Measurements from ENCODE around the gene EHBP1. TPM values are rescaled to one million over a fixed set of nuclear protein-coding genes. Genes with fewer than 3 reads are reported as not detected.

The EHBP1 gene
- polyA plus RNA-seq, 1 donor = 24.5 TPM

DNA sequence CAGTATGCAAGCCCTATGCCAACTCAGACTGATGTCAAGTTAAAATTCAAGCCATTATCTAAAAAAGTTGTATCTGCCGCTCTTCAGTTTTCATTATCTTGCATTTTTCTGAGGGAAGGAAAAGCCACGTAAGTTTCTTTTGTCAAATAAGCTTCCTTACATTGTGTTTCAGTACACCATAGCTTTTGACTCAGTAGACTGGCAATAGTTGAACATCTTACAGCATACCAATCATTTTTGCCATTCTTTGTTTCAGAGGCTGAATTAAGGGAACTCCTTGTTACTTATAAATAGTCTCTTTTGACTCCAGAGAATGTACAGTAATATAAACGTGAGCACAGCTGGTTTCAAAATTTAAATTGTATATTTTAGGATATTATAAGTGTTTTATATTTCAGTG, 120.6 kb downstream of the EHBP1 start:
- DNase-seq = no peak

DNA sequence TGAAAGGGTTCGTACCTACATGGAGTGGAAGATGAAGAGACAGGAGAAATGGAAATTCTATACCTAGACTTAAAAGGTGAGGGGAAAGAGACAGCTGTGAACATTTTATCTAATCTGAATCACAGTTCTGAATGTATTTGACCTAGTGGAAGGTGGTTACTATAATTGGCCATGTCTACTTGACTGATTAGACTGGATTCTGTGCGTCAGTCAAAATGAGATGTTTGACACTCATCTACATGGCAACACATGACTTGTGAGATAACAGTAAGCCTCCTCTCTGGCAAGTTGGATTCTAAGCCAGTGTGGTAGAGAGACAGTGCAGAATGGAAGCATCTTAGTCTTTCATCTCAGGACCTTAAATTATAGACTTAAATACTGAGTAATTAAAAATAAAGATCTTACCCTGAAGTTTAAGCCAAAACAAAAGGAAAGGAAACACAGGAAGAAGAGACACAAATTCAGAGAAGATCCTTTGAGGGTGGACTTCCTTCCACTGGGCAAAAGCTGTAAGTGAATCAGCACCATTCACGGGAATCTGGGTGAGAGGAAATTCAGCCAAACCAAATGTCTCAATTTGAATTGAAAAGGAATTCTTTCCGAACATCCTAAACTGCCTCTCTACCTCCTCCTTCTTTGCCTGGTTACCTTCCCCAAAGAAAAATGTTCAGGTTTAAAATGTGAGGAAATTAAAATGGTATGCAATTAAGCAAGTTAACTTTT, 121.6 kb downstream of the EHBP1 start:
- no peak for DNase-seq

DNA sequence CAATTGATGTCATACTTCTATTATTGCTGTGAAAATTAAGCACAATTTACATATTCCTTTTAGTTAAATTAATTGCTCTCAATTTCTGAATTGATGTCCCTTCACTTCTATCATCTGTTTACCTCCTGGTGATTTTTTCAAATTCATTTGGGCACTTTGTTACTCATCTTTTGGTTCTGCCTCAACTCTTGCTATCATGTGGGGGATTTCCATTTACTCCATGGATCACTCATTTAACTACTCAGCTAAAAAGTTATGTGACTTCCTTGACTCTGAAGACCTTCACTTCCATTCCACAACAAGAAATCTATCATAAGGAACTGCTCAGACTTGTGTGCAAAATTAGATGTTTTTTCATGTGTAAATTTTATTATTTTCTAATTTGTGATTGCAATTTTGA, 126.2 kb downstream of the EHBP1 start:
- no peak for DNase-seq

DNA sequence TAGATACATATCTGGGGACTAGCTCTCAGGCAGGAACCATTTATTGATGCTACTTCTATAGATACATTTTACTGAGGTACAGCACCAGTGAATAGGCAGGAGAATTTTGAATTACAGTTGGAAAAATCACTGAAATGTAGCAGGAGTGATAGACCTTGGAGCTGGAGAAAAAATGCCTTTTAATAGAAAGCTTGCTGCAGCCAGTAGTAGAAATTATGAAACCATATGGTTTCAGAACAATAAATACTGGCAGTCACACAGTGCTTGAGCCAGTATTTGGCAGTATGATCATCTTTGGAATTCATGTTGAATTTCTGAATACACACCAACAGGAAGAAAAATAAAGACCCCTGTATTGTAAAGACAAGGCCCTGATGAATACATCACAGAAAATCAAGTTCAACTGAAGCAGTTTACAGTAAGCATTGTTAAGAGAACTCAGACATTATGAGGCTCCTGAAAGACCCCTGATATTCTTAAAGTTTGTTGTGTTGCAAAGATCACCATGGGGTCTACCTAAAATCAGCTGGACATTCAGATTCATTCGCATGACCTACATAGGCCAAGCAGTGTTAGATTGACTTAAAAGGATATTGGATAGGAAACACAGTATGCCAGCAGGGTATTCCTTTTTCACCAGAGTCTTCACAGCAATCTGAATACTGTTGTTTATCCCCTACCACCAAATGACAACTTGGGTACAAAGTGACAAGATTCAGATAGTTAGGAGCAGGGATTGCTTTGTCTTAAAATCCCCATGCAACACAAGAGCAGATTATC, 139.0 kb downstream of the EHBP1 start:
- DNase-seq = no peak

DNA sequence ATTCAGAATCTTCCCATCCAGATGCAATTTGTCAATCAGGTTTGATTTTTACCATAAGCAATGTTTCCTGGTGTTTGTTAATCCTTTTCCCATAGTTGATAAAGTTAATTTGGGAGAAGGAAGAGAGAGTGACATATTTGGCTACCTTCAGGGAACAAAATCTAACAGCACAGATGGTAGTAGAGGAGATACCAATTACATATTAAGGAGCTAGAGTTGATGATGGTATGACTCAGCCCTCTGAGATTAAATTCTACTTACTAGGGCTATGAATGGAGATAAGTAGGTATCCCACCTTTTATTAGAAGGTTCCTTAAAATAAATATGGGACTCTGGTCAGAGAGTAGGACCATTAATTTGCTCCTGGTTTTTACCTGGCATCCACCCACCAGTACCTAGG, 139.7 kb downstream of the EHBP1 start:
- DNase-seq = no peak

DNA sequence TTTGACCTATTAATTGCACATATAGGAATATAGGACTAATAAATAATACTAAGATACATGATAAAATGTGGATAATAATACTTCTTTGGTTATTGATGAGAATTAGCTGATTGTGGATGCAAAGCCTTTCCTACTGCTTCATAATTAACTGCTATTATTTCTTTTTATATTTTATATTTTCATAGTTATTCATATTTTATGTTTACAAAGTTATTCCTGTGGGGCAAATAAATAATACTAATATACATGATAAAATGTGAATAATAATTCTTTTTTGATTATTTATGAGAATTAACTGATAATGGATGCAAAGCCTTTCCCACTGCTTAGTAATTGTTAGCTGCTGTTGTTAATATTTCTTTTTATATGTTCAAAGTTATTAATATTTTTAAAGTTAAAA, 146.7 kb downstream of the EHBP1 start:
- DNase-seq = no peak

DNA sequence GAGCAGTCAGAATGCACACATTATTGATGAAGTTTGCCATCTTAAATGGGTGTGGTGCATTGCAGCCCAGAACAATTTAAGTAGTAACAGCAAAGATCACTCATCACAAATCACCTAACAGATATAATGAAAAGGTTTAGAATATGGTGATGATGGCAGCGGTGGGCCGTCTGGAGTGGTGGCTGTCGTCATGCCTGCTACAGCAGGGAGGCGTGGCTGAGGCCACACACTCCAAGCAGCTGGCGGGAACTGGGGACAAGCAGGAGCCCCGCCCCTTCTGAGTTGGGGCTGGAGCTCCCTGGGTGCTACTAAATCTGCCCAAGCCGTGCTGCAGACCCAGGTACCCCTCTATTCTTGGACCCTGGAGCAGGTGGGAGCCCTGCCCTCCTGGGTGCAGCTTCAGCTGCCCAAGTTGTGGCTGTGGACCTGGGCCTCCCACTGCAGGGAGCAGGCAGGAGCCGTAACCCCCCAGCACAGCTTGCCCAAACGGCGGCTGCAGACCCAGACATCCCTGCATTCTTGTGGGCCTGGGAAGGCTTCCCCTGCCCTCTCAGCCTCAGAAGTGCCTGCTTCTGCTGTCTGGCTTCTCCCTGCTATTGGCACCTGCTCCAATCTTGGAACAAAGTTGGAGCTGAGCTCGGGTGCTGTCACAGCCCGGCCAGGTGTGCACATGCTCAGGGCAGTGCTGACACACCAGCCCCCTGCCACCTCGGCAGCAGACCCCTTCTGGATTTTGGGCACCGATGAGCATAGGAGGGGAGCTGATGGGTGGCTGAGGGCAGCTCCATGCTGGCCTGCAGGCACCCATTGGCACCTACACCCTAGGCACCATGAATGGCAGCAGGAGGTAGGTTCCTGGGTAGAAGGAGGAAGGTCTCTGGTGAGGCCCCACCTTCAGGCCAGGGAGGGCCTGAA, 149.3 kb downstream of the EHBP1 start:
- DNase-seq = no peak

DNA sequence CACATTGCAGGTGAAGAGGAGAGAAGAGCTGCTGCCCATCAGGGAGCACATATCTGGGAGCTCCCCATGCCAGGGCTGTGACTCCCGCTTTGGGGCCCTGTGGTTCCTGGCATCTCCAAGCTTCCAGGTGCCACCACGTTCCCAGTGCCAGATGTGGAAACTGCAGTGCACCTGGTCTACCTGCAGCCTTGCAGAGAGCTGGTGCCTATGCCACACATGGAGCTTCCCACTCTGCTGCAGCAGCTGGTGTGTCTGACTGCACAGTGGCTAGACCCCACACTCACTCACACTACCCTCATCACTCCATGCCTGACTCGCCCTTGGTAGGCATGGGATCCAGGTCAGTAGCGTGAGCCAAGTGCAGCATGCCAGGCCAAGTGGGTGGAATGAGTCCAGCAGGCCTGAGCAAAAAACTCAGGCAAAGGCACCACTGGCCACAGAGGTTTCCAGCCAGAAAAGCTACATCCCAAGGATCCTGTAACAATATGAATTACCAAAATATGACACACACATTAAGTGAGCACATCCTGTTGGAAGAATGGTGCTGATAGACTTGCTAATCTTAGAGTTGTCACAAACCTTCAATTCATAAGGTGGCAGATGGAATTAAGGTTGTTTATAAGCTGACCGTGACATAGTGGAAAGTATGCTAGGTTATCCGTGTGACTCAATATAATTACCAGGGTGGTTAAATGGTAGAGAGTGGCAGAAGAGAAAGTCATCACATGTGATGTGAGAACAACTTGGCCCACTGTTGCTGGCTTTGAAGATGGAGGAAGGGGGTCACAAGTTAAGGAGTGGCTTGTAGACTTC, 150.9 kb downstream of the EHBP1 start:
- DNase-seq = no peak

DNA sequence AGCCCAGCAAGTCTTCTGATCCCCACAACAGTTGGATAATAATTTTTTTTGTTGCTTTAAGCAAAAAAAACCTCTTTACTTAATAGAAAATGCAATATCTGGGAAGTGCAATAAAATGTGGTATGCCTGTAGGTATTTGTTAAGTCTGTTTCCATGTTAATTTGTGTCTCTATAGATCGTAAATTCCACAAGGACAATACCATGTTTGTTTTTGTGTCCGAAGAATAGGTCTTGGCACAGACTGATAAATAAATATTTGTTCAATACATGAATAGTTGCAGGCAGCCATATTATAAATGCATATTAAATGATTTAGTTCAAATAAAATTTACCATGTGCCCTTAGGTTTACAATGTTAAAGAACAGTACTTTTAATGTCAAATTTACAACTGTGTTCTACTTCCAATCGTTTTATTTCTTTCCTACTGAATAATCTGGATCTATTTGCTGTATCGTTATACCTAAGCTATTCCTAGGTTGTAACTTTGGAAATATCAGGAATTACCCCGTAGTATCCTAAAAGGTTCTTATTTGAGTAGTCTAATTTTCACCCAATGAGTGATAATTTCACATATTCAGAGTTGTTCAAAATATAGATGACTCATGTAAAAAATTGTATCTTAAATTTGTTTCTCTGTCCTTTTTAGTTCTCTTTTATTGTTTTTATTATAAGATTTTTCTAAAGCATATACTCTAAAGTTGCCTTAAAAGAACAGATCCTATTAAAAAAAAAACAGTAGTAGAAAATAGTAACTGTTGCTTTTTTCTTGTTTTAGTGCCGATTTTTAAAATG, 151.8 kb downstream of the EHBP1 start:
- no peak for DNase-seq

DNA sequence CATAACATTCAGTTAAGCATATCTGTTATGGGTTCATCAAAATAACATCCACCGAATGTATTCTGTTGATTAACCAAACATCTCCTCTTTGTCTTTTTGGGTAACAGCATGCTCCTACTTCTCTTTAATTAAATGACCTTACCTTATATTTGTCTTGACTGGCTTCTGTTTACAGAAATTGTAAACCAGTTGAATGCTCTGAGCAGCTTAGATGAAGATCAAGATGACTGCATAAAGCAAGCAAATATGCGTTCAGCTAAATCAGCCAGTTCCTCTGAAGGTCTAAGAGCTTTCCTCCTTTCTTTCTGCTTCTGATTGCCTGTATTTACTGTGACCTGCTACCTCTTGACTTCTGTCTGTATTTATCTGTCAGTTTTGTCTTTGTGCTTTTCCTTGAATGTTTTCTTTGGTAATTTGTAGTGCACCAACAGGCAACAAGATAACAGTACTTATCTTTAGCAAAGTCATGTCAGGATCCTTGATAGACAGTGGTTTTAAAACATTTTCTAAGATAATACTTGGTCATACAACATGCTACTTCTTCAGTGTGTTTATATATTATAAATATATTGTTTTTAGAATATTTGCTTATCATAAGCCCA, 152.8 kb downstream of the EHBP1 start:
- DNase-seq = no peak

DNA sequence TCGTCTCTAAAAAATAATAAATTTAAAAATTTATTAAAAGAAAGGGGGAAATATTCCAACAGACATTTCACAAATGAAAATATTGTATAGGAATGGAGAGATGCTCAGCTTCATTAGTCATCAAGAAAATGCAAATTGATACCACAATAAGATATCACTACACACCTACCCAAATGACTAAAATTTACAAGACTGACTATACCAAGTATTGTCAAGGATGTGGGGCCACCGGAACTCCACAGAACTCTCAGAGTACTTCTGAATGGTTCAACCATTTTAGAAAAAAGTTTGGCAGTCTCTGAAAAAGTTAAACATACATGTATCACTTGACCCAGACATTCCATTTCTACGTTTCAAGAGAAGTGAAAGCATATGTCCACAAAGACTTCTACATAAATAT, 163.4 kb downstream of the EHBP1 start:
- DNase-seq = no peak

DNA sequence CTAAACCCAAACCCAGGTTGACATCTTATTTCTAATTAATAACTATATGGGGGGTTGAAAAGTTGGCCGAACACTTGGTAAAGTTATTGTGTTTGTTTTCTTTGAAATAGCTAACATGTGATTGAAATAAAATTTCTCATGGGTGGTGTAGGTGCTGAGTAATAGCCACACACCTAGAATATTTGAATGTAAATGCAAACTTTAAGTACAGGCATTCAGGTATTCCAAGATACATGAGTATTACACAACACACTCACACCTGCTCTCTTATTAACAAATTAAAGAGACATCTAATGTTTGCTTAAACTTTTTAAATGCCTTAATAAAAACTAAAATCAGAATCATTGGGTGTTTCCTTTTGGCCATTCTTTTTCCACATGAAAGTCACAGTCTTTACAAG, 165.5 kb downstream of the EHBP1 start:
- DNase-seq = no peak

DNA sequence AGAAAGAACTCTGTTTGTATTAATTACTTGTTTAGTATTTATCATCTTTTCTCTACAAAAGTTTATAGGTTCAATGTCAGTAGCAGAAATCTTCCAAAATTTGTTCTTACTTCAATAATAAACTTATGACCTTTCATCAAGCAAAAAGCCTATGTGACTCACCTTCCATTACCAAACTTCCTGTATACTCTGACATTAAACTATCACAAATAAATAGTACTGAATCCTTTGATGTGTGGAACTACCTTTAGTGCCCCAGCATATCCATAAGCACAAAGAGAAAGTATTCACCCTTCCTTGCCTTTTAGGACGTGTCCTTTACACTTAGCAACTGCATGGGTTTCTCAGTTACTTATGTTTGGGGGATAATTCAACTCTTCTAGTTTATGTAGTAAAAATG, 166.0 kb downstream of the EHBP1 start:
- no peak for DNase-seq

DNA sequence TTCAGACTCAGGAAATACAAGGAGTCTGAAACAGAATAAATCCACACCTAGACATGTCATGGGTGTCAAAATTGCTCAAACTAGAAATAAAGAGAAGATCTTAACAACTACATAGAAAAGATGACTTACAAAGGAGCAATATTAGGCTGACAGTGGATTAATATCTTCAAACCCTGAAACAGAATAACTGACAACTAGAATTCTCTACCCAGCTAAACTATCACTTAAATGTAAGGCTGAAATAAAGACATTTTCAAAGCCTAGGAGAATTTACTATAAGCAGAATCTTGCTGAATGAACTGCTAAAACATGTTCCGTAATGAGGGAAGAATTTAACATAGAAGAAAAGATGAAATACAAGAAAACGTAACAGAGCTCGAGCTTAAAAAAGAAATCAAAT, 168.1 kb downstream of the EHBP1 start:
- no peak for DNase-seq

DNA sequence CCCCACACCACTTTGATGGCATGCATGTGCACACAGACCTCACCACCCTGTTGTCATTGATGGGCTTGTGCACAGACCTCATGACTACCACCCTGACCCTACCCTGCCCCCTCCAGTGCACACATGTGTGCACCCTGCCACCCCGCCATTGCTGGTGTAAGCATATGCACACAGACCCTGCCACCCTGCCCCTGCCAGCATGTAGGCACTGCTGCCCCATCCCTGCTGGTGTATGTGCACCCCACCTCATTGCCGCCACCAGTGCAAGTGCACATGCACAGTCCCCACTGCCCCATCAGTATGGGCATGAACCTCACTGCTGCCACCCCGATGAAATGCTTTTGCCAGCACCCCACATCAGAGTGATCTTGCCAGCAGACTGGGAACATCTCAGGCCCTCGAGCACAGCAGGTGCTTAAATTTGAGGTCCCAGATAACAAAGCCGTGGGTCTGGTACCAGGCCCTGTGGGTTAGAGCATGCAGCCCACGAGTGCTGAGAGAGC, 169.4 kb downstream of the EHBP1 start:
- DNase-seq = no peak

DNA sequence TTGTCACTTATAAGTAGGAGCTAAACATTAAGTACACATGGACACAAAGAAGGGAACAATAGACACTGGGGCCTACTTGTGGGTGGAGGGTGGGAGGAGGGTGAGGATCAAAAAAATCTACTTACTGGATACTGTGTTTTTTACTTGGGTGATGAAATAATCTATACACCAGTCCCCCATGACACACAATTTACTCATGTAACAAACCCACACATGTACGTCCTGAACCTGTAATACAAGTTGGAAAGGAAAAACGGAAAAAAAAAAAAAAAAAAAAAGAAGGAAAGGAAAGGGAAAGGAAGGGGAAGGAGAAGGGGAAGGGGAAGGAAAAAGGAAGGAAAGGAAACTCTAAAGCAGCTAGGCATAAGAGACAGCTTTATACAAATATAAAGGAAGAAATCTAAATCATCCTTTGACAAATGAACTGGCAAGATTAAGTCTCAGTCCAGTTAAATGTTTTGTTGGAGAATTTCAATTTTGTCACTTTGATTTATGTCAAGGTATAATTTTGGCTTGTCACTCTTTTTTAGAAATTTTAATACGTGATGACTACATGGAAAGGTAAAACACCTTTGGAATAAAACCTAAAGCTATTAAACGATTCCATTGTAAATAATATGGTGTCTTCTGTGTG, 175.8 kb downstream of the EHBP1 start:
- no peak for DNase-seq

DNA sequence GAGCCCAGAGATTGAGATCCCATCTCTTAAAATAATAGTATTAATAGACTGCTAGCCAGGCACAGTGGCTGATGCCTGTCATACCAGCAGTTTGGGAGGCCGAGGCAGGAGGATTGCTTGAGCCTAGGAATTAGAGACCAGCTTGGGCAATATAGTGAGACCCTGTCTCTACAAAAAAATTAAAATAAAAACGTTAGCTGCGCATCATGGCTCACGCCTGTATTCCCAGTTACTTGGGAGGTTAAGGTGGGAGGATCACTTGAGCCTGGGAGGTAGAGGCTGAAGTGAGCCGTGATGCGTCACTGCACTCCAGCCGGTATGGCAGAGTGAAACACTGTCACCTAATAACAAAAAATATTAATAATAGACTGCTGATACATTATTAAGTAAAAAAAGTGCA, 178.1 kb downstream of the EHBP1 start:
- DNase-seq = no peak

DNA sequence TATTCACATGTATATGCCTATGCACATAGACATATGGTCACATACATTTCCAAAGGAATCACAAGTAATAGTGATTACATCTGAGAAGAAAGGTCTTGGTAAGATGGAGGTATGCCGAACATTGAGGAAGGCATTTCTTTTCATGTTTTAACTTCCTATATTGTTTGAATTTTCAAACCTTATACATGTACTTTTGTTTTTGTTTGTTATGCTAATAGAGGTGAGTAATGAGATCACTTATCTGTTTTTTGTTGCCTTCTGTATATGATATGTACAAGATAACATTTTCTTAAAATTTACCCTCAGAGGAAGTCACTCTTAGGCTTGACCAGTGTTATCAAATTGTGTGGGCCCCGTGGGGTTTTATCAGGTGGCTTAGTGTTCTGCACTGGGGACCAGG, 178.6 kb downstream of the EHBP1 start:
- DNase-seq = no peak

DNA sequence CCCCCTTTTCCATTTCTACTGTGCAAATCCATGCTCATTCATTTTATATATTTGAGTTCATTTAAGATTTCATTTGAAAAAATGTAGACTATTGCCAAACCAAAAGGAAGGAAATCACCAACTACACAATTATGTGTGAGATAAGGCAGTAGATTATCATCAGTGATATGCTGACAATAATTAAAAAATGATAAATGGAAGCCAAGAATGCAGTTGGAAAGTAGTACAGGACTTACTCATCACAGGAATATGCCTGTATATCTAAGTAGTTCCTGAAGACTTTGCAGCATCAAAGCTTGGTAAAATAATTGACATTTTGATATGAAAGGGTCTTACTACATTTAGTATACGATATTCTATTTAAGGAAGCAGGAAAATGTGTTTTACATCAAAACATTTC, 179.0 kb downstream of the EHBP1 start:
- no peak for DNase-seq

DNA sequence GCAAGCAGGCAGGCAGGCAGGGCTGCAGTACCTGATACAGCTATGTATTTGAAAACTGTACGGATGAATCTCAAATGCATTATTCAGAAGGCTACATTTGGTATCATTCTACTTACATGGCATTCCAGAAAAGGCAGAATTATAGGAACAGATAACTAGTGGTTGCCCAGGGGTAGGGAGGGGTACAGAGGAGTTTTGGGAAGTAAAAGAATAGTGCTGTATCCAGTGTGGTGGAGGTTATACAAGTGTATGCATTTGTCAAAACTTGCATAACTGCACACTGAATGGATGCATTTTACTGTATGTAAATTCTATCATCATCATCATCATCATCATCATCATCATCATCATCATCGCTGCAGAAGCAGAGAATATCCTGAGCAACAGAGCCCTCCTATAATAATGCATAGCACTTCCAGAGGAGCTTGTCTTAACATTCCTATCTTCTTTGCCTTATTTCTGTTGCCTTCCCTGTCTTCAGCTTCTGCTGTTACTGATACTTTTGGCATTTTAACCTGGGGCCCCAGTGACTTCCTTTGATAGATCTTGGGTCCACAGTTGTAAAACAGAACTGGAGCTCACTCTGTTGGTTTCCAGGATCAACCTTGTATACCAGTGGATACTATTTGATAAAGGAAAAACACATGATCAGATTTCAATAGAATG, 189.6 kb downstream of the EHBP1 start:
- DNase-seq = no peak

Data from hindlimb muscle (tissue), 1 donor.